Peyer's patch (tissue), 4 donors: Measurements from ENCODE around the gene VSTM2B.

ENCODE experiments used
- CTCF ChIP-seq, 6 experiments: fragments of 450-650 bp in 4 of 6; fragments of 200-600 bp in 2 of 6; sonication (generic) in 1 of 6; IDR thresholded peaks; one replicate each; pipeline ENCODE4 v1.5.1; 2017 to 2019; ENCODE audit warnings: antibody characterized with exemption in 6 of 6, mild to moderate bottlenecking in 3 of 6, moderate library complexity in 1 of 6
- POLR2A ChIP-seq, 2 donors: fragments of 450-650 bp; IDR thresholded peaks; one replicate each; pipeline ENCODE4 v1.5.1; 2017; ENCODE audit warnings: antibody characterized with exemption in 2 of 2, mild to moderate bottlenecking in 2 of 2, moderate library complexity in 2 of 2

GRCh38 chr19:29503140-29503758 is 22.5 kb upstream of the VSTM2B start:
- TF ChIP-seq CTCF (IDR thresholded peaks at IDR 0.05) (no peak), POLR2A (IDR thresholded peaks at IDR 0.05) (no peak)
